HFF-Myc (cell line): ENCODE measurements around the gene TRPM5.

Experiments
- DNase-seq: peaks from one replicate; pipeline ENCODE4 v3.0.0-alpha.2; 2011; ENCODE audit warnings: low read depth; ENCODE audit errors: extremely low read depth
- H3K4me3 ChIP-seq: replicated peaks from 2 replicates; pipeline ENCODE4 v1.5.1; 2011; ENCODE audit warnings: low read depth, mild to moderate bottlenecking, control low read depth, low read length
- CTCF ChIP-seq: IDR thresholded peaks from 2 replicates; pipeline ENCODE4 v1.5.1; 2012; ENCODE audit warnings: mild to moderate bottlenecking, low read depth, low read length, control low read depth; ENCODE audit errors: missing control alignments

The TRPM5 gene

GRCh38 chr11:2459016-2459725 lies 14.9 kb upstream of the TRPM5 start:
- no peak for DNase-seq
- no peak for TF ChIP-seq CTCF
- no peak overlapping the region for H3K4me3 ChIP-seq

GRCh38 chr11:2458321-2458720 lies 14.0 kb upstream of the TRPM5 start:
- H3K4me3 ChIP-seq, result no peak overlapping the region
- no peak for TF ChIP-seq CTCF
- DNase-seq, result no peak

GRCh38 chr11:2453436-2453835 lies 9.1 kb upstream of the TRPM5 start:
- no peak overlapping the region for H3K4me3 ChIP-seq
- DNase-seq, result no peak
- TF ChIP-seq CTCF, result no peak

GRCh38 chr11:2452321-2453012 lies 8.2 kb upstream of the TRPM5 start:
- TF ChIP-seq CTCF, result no peak
- peak; percentile 2 for DNase-seq

GRCh38 chr11:2451916-2452315 lies 7.6 kb upstream of the TRPM5 start:
- H3K4me3 ChIP-seq, result no peak overlapping the region
- DNase-seq, result no peak
- no peak for TF ChIP-seq CTCF

More at GRCh38 chr11:2452321-2453012, 8.2 kb upstream of the TRPM5 start:
- no peak overlapping the region for H3K4me3 ChIP-seq

GRCh38 chr11:2451336-2451735 lies 7.0 kb upstream of the TRPM5 start:
- TF ChIP-seq CTCF, result no peak
- DNase-seq, result no peak
- no peak overlapping the region for H3K4me3 ChIP-seq
